CD4-positive, alpha-beta T cell (primary cell): ENCODE data around the gene LCA5L. TPM values are rescaled to one million over a fixed set of nuclear protein-coding genes. Genes with fewer than 3 reads are reported as not detected.

Source experiments
- ATAC-seq: fragments of 200-7000 bp; cut with Tn5 transposase; one replicate; pipeline ENCODE4 v1.10.0; 2022; ENCODE audit warnings: mild to moderate bottlenecking; ENCODE audit not compliant: poor library complexity
- CTCF ChIA-PET: fragments of 350-600 bp; sonication (Branson Sonifier 250); formaldehyde crosslinking; loops from one replicate; lab custom pipeline; 2021; ENCODE audit warnings: antibody characterized with exemption, inconsistent platforms; lab: Charles Lee
- POLR2A ChIA-PET: fragments of 350-600 bp; sonication (Branson Sonifier 250); formaldehyde crosslinking; loops from one replicate; lab custom pipeline; 2021; ENCODE audit warnings: antibody characterized with exemption, inconsistent platforms; lab: Charles Lee
- DNase-seq, 14 experiments: peaks; one replicate each; pipeline ENCODE4 v3.0.0-alpha.2; 2013 to 2020; ENCODE audit warnings: mixed read lengths in 2 of 14
- H3K27ac ChIP-seq, 2 donors: one replicate each; pipeline versions ENCODE4 v1.5.1 to v1.7.0; 2013; ENCODE audit warnings: low read length in 2 of 2, low read depth in 1 of 2, mild to moderate bottlenecking in 1 of 2
- H3K27me3 ChIP-seq, 2 experiments: 1 replicate in 1 of 2; 2 replicates in 1 of 2; pipeline versions ENCODE4 v1.6.1 to v1.7.0; 2013; ENCODE audit warnings: low read length in 2 of 2, control low read depth in 1 of 2, mild to moderate bottlenecking in 1 of 2, moderate library complexity in 1 of 2; ENCODE audit not compliant: insufficient read depth in 2 of 2, control insufficient read depth in 1 of 2
- H3K36me3 ChIP-seq: one replicate; pipeline ENCODE4 v1.6.1; 2013; ENCODE audit warnings: low read length, control low read depth; ENCODE audit not compliant: insufficient read depth
- H3K4me1 ChIP-seq: one replicate; pipeline ENCODE4 v1.6.1; 2013; ENCODE audit warnings: low read length, control low read depth; ENCODE audit not compliant: insufficient read depth
- H3K4me3 ChIP-seq: one replicate; pipeline ENCODE4 v1.5.1; 2013; ENCODE audit warnings: mild to moderate bottlenecking, low read length, moderate library complexity
- H3K9me3 ChIP-seq, 2 experiments: 1 replicate in 1 of 2; 2 replicates in 1 of 2; pipeline versions ENCODE4 v1.6.1 to v1.7.0; 2013; ENCODE audit warnings: low read length in 2 of 2, mild to moderate bottlenecking in 2 of 2, control low read depth in 1 of 2, moderate library complexity in 1 of 2; ENCODE audit not compliant: control insufficient read depth in 1 of 2, insufficient read depth in 1 of 2
- H3K27ac Mint-ChIP-seq: one replicate; pipeline ENCODE4 v1.8.0; 2020; ENCODE audit warnings: mixed read lengths
- H3K27me3 Mint-ChIP-seq: one replicate; pipeline ENCODE4 v1.8.0; 2021; ENCODE audit warnings: mixed read lengths
- H3K36me3 Mint-ChIP-seq: one replicate; pipeline ENCODE4 v1.8.0; 2021; ENCODE audit warnings: low read depth, mixed read lengths
- H3K4me1 Mint-ChIP-seq: one replicate; pipeline ENCODE4 v1.8.0; 2021; ENCODE audit warnings: low read depth, mixed read lengths
- H3K4me3 Mint-ChIP-seq: one replicate; pipeline ENCODE4 v1.8.0; 2020; ENCODE audit warnings: mild to moderate bottlenecking, mixed read lengths
- H3K9me3 Mint-ChIP-seq: one replicate; pipeline ENCODE4 v1.8.0; 2020; ENCODE audit warnings: mixed read lengths
- intact Hi-C, 2 experiments: fragments of 100-400 bp; cut with DNase I in 1 of 2; cut with micrococcal nuclease in 1 of 2; formaldehyde crosslinking; loops; one replicate each; pipeline versions ENCODE4 v1.15.1 to v1.9.0; 2023 to 2025; cut with DNase I, micrococcal nuclease
- total RNA-seq, 174 experiments: library from RNA in 2 of 174; stranded (reverse) in 2 of 174; gene quantifications; one replicate each; pipeline ENCODE4 v1.2.3 and lab custom pipeline; 2021 to 2026
- TF ChIP-seq, protein P1 (sequence below): fragments of 200-600 bp; IDR thresholded peaks from one replicate; pipeline ENCODE4 v1.8.0; 2022; ENCODE audit warnings: antibody characterized with exemption, mild to moderate bottlenecking

The LCA5L gene
- total RNA-seq, 2 experiments from 2014 or later = 0.17 TPM; not detected in 1

DNA sequence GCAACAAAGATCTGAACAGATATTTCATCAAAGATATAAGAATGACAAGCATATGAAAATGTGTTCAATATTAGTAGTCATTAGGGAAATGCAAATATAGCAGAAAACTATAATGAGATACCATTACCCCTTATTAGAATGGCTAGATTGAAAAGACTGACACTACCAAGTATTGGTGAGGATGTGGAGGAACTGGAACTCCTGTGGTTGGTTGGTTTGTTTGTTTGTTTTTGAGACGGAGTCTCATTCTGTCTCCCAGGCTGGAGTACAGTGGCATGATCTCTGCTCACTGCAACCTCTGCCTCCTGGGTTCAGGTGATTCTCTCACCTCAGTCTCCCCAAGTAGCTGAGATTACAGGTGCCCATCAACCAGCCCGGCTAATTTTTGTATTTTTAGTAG is 77.8 kb downstream of the LCA5L start:
- ChIA-PET CTCF (no interaction called here), POLR2A (no interaction called here)
- intact Hi-C loops = no loop called here
- Histone ChIP-seq H3K4me1 (no peaks in the 10 kb centered on the region), H3K36me3 (no peaks in the 10 kb centered on the region), H3K27me3 (no peaks in the 10 kb centered on the region), H3K9me3 (no peaks in the 10 kb centered on the region), H3K4me3 (no peak overlapping the region), H3K27ac (no peak overlapping the region)
- H3K9me3 Mint-ChIP-seq = no peaks in the 10 kb centered on the region
- TF ChIP-seq, protein P1, sequence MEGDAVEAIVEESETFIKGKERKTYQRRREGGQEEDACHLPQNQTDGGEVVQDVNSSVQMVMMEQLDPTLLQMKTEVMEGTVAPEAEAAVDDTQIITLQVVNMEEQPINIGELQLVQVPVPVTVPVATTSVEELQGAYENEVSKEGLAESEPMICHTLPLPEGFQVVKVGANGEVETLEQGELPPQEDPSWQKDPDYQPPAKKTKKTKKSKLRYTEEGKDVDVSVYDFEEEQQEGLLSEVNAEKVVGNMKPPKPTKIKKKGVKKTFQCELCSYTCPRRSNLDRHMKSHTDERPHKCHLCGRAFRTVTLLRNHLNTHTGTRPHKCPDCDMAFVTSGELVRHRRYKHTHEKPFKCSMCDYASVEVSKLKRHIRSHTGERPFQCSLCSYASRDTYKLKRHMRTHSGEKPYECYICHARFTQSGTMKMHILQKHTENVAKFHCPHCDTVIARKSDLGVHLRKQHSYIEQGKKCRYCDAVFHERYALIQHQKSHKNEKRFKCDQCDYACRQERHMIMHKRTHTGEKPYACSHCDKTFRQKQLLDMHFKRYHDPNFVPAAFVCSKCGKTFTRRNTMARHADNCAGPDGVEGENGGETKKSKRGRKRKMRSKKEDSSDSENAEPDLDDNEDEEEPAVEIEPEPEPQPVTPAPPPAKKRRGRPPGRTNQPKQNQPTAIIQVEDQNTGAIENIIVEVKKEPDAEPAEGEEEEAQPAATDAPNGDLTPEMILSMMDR = no peak
- H3K27me3 Mint-ChIP-seq = peaks cover 6% of the 10 kb centered on the region
- H3K27ac Mint-ChIP-seq = no peak overlapping the region
- no peaks in the 10 kb centered on the region for H3K4me1 Mint-ChIP-seq
- no peak overlapping the region for H3K4me3 Mint-ChIP-seq
- DNase-seq = no peak
- ATAC-seq = no peak
- no peaks in the 10 kb centered on the region for H3K36me3 Mint-ChIP-seq

DNA sequence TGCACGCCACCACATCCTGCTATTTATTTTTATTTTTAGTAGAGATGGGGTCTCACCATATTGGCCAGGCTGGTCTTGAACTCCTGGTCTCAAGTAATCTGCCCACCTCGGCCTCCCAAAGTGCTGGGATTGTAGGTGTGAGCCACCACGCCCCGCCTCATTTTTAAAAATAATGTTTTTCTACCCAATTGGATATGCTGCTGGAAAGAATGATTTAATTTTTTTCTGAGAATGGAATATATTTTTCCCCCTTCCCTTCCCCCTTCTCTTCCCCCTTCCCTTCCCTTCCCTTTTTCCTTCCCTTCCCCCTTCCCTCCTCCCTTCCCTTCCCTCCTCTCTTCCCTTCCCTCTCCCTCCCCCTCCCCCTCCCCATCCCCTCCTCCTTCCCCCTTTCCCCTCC is 79.0 kb downstream of the LCA5L start:
- peaks cover 6% of the 10 kb centered on the region for H3K27me3 Mint-ChIP-seq
- DNase-seq (no peak), ATAC-seq (no peak)
- H3K9me3 ChIP-seq = no peaks in the 10 kb centered on the region
- intact Hi-C loops = no loop called here
- no peaks in the 10 kb centered on the region for H3K36me3 ChIP-seq
- TF ChIP-seq, protein P1 = no peak
- no peak overlapping the region for H3K4me3 Mint-ChIP-seq
- H3K36me3 Mint-ChIP-seq = no peaks in the 10 kb centered on the region
- H3K27ac ChIP-seq = no peak overlapping the region
- H3K4me1 ChIP-seq = no peaks in the 10 kb centered on the region
- POLR2A ChIA-PET = no interaction called here
- CTCF ChIA-PET = no interaction called here
- no peak overlapping the region for H3K4me3 ChIP-seq
- no peak overlapping the region for H3K27ac Mint-ChIP-seq
- H3K4me1 Mint-ChIP-seq = no peaks in the 10 kb centered on the region
- no peaks in the 10 kb centered on the region for H3K9me3 Mint-ChIP-seq
- H3K27me3 ChIP-seq = no peaks in the 10 kb centered on the region

DNA sequence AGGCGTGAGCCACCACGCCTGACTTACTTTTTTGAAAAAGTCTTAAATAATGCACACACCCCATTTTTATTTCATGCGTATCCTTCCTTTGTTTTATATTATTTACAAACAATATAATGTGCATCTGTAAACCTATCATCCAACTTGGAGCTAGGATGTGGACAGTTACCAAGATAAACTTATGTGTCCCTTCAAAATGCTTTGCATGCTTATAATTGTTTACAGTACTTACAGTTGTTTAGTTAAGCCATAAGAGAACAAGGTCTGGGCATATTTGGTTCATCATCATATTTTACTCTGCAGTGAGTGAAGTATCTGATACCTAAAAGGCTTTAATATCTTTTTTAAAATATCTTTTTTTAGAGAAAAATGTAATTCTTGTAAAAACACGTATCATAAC is 80.6 kb downstream of the LCA5L start:
- TF ChIP-seq, protein P1 = no peak
- DNase-seq (no peak), ATAC-seq (no peak)
- Histone ChIP-seq H3K4me3 (no peak overlapping the region), H3K27me3 (no peaks in the 10 kb centered on the region), H3K4me1 (no peaks in the 10 kb centered on the region), H3K9me3 (no peaks in the 10 kb centered on the region), H3K27ac (no peak overlapping the region), H3K36me3 (no peaks in the 10 kb centered on the region)
- Mint-ChIP-seq H3K27ac (no peak overlapping the region), H3K4me1 (no peaks in the 10 kb centered on the region), H3K4me3 (no peak overlapping the region), H3K9me3 (no peaks in the 10 kb centered on the region), H3K27me3 (peaks cover 6% of the 10 kb centered on the region), H3K36me3 (no peaks in the 10 kb centered on the region)
- intact Hi-C loops = no loop called here
- CTCF ChIA-PET = no interaction called here
- POLR2A ChIA-PET = interaction anchor here (0.7 kb wide), 1 partner anchor 76 kb away, joined by 3 read pairs; no protein-coding TSS in a partner anchor
